HepG2 (cell line): Measurements from ENCODE around the gene PTPN14. TPM values are rescaled to one million over a fixed set of nuclear protein-coding genes. Genes with fewer than 3 reads are reported as not detected.

Experiments used
- ONECUT2 ChIP-seq: sonication (generic); formaldehyde crosslinking; IDR thresholded peaks from 2 replicates; pipeline ENCODE4 v1.4.0; 2020; ENCODE audit warnings: missing genetic modification reagents
- PLRG1 ChIP-seq: fragments of 450-650 bp; conservative IDR thresholded peaks from 2 replicates; pipeline ENCODE4 v1.6.1; 2016
- SOX6 ChIP-seq, 2 experiments: fragments of 450-650 bp in 1 of 2; sonication (generic) in 1 of 2; formaldehyde crosslinking in 1 of 2; IDR thresholded peaks; 2 replicates each; pipeline versions ENCODE4 v1.4.0 to v1.6.1; 2017 to 2020; ENCODE audit warnings: antibody characterized with exemption in 1 of 2, mild to moderate bottlenecking in 1 of 2, missing genetic modification reagents in 1 of 2
- TBX2 ChIP-seq: sonication (generic); formaldehyde crosslinking; IDR thresholded peaks from 2 replicates; pipeline ENCODE4 v1.5.0; 2020; ENCODE audit warnings: missing genetic modification reagents, mild to moderate bottlenecking, borderline replicate concordance
- ZNF614 ChIP-seq: IDR thresholded peaks from 2 replicates; pipeline ENCODE4 v1.6.1; 2018; ENCODE audit warnings: missing biosample characterization, missing genetic modification reagents, inconsistent platforms, borderline replicate concordance
- polyA plus RNA-seq, 8 experiments: library from polyadenylated mRNA; depleted of rRNA in 3 of 8; stranded (reverse) in 7 of 8; unstranded in 1 of 8; fragments of >200 nt; fragmentation: Illumina TruSeq in 4 of 8; extraction: Trizol in 4 of 8; gene quantifications; 2 replicates each; pipeline versions ENCODE4 v1.2.1 to v1.2.3, GENCODE V29; 2011 to 2016; ENCODE audit warnings: low read depth in 4 of 8, missing spikeins in 1 of 8, mixed read lengths in 1 of 8; ENCODE audit not compliant: insufficient read depth in 1 of 8
- total RNA-seq, 5 experiments: library from RNA; depleted of rRNA; stranded (reverse); fragments of >200 nt; fragmentation: Illumina TruSeq; extraction: Trizol; gene quantifications; 2 replicates each; pipeline ENCODE4 v1.2.3, GENCODE V29; 2016; ENCODE audit warnings: low read depth in 1 of 5
- TF ChIP-seq, protein P1 (sequence below): IDR thresholded peaks from 2 replicates; pipeline ENCODE4 v1.6.1; 2016; ENCODE audit warnings: low read depth, missing genetic modification reagents, missing compliant biosample characterization
- TF ChIP-seq, protein P2 (sequence below): IDR thresholded peaks from 2 replicates; pipeline ENCODE4 v1.6.1; 2016; ENCODE audit warnings: low read depth, borderline replicate concordance
- TF ChIP-seq, protein P3 (sequence below): sonication (generic); formaldehyde crosslinking; IDR thresholded peaks from 2 replicates; pipeline ENCODE4 v1.5.1; 2020; ENCODE audit warnings: mild to moderate bottlenecking, missing genetic modification reagents, borderline replicate concordance
- TF ChIP-seq, protein P4 (sequence below): sonication (generic); formaldehyde crosslinking; IDR thresholded peaks from 2 replicates; pipeline ENCODE4 v1.5.0; 2020; ENCODE audit warnings: missing genetic modification reagents

PTPN14 gene
- total and polyA plus RNA-seq, 2 of the 13 experiments (the other 11 are each of a cell fraction or from before 2014, with no cell fraction given) = 3.9 to 4.7 TPM

DNA sequence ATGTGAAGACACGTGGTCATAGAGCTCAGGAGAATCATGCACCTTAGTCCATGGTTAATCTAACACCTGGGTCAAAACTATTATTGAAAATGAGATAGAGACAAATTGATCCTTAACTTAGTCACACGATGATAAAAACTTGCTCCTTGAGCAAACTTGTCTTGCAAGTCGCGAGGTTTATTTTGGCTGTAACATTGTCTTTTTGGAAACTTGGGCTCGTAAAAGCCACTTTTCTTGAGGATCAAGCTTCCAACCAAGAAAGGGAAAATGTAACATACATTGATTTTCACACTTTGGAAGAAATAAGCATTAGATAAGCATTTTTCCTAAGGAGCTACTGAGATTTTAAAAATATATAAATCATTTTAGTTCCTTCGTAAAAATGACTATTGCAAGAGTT, 31.7 kb upstream of the PTPN14 start (continued):
- TF ChIP-seq, protein P1, sequence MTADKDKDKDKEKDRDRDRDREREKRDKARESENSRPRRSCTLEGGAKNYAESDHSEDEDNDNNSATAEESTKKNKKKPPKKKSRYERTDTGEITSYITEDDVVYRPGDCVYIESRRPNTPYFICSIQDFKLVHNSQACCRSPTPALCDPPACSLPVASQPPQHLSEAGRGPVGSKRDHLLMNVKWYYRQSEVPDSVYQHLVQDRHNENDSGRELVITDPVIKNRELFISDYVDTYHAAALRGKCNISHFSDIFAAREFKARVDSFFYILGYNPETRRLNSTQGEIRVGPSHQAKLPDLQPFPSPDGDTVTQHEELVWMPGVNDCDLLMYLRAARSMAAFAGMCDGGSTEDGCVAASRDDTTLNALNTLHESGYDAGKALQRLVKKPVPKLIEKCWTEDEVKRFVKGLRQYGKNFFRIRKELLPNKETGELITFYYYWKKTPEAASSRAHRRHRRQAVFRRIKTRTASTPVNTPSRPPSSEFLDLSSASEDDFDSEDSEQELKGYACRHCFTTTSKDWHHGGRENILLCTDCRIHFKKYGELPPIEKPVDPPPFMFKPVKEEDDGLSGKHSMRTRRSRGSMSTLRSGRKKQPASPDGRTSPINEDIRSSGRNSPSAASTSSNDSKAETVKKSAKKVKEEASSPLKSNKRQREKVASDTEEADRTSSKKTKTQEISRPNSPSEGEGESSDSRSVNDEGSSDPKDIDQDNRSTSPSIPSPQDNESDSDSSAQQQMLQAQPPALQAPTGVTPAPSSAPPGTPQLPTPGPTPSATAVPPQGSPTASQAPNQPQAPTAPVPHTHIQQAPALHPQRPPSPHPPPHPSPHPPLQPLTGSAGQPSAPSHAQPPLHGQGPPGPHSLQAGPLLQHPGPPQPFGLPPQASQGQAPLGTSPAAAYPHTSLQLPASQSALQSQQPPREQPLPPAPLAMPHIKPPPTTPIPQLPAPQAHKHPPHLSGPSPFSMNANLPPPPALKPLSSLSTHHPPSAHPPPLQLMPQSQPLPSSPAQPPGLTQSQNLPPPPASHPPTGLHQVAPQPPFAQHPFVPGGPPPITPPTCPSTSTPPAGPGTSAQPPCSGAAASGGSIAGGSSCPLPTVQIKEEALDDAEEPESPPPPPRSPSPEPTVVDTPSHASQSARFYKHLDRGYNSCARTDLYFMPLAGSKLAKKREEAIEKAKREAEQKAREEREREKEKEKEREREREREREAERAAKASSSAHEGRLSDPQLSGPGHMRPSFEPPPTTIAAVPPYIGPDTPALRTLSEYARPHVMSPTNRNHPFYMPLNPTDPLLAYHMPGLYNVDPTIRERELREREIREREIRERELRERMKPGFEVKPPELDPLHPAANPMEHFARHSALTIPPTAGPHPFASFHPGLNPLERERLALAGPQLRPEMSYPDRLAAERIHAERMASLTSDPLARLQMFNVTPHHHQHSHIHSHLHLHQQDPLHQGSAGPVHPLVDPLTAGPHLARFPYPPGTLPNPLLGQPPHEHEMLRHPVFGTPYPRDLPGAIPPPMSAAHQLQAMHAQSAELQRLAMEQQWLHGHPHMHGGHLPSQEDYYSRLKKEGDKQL = no peak
- TF ChIP-seq PLRG1 (no peak), ONECUT2 (no peak), TBX2 (CRISPR knock-in tag) (no peak), SOX6 (IDR thresholded peaks at IDR 0.05) (no peak), SOX6 (CRISPR knock-in tag; IDR thresholded peaks at IDR 0.05) (no peak), ZNF614 (CRISPR knock-in tag) (no peak)
- TF ChIP-seq, protein P2, sequence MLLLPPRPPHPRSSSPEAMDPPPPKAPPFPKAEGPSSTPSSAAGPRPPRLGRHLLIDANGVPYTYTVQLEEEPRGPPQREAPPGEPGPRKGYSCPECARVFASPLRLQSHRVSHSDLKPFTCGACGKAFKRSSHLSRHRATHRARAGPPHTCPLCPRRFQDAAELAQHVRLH (CRISPR knock-in tag) = no peak
- TF ChIP-seq, protein P3, sequence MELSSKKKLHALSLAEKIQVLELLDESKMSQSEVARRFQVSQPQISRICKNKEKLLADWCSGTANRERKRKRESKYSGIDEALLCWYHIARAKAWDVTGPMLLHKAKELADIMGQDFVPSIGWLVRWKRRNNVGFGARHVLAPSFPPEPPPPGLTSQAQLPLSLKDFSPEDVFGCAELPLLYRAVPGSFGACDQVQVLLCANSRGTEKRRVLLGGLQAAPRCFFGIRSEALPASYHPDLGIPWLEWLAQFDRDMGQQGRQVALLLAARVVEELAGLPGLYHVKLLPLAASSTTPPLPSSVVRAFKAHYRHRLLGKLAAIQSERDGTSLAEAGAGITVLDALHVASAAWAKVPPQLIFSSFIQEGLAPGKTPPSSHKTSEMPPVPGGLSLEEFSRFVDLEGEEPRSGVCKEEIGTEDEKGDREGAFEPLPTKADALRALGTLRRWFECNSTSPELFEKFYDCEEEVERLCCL (CRISPR knock-in tag) = no peak
- TF ChIP-seq, protein P4, sequence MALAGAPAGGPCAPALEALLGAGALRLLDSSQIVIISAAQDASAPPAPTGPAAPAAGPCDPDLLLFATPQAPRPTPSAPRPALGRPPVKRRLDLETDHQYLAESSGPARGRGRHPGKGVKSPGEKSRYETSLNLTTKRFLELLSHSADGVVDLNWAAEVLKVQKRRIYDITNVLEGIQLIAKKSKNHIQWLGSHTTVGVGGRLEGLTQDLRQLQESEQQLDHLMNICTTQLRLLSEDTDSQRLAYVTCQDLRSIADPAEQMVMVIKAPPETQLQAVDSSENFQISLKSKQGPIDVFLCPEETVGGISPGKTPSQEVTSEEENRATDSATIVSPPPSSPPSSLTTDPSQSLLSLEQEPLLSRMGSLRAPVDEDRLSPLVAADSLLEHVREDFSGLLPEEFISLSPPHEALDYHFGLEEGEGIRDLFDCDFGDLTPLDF (CRISPR knock-in tag) = no peak
